GM19193 (cell line): ENCODE data around the gene TMEM50A.
A peak's percentile ranks its signal among the peaks of the same experiment; 100 is the strongest.

Source experiments
- POLR2A ChIP-seq: IDR thresholded peaks from 4 replicates; pipeline ENCODE4 v1.6.1; 2011; ENCODE audit not compliant: insufficient read depth, insufficient read length; ENCODE audit errors: extremely low read depth

The TMEM50A gene

DNA sequence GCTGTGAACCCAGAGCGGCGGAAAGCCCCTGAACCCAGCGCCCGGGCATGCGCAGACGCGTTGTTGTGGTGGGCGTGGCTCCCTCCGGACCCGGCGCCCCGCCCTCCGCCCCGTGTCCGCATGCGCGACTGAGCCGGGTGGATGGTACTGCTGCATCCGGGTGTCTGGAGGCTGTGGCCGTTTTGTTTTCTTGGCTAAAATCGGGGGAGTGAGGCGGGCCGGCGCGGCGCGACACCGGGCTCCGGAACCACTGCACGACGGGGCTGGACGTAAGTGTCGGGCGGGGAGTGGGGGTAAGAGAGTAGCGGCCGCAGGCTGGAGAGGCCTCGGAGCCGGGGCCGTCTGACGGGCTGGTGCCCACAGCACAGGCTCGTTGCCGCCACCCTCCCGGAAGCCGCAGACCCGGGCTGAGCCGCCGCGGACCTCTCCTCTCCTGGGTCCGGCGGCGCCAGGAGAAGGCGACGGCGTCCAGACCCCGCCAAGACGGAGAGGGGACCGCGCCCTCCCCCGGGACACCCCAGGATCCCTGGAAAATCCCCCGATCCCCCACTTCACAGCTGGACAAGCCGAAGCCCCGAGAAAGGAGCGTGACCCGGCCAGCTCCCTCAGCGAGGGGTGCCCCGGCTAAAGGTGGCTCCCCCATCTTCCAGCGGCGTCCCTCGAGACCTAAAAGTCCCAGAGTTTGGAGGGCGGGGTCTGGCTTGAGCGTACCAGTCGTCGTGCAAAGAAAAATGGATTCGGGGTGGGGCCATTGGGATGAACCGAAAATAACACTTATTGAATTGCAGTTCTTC lies at the start of gene TMEM50A:
TSS of gene TMEM50A (plus strand) at position 147 of the 794 bp plus-strand sequence. CDS start 2,153 bp downstream, outside the sequence.
- TF ChIP-seq POLR2A, result peak; percentile 68

DNA sequence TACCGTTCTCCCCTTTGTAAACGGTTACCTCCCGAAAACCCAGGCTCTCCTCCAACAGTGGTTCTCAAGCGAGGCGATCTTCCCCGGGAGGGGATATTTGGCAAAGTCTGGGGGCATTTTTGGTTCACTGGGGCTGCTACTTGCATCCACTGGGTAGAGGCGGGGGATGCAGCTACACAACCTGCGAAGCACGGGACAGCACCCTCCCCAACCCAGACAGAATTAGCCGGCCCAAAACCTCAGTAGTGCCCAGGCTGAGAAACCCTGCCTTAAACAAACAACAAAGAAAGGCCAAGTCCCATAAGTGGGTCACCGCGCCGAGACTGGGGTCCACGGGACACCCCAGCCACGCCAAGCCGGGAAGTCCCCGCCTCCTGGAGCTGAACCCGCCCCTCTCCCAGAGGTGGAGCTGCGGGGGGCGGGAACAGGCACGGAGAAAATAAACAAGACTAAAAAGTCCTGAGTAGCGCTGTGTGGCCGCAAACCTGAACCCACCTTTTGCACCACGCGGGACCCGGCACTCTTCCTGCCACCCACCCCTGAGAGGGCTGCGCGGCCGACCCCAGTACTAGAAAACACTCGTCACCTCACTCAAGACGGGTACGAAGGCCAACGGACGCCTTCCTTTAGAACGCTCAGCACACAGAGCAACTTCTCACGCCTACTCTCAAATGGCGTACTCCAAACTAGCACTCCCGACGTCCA lies 499 bp upstream of the TMEM50A start:
- TF ChIP-seq POLR2A, result peak; percentile 60

DNA sequence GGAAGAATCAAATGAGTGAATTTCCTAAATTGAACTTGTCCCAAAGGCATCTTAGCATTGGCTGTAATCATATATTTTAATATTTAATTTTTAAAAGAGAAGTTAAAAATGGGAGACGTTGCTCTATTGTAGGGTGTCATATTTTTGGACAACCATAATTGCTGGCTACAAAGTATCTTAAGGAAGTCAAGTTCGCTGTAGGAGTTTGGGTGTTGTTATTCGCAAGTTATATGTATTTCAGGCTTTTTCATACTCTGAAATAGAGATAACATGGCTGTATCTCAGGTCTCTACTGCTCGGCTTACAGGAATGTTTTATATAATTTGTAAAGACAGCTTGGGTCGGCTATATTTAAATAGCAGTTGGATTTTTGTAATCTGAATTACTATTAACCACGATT lies 852 bp downstream of the TMEM50A start:
- TF ChIP-seq POLR2A, result no peak

DNA sequence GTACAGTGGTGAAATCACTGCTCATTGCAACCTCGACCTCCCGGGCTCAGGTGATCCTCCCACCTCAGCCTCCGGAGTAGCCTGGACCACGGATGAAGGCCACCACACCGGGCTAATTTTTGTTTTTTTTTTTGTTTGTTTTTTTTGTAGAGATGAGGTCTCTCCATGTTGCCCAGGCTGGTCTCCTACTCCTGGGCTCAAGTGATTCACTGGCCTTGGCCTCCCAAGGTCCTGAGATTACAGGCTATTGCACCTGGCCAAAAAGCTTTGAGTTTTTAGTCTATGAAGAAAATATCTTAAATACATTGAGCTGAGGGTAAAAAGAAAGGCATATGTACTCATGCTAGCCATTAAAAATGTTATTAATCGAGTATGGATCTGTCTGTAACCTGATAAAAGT lies 3.6 kb downstream of the TMEM50A start:
- no peak for TF ChIP-seq POLR2A

DNA sequence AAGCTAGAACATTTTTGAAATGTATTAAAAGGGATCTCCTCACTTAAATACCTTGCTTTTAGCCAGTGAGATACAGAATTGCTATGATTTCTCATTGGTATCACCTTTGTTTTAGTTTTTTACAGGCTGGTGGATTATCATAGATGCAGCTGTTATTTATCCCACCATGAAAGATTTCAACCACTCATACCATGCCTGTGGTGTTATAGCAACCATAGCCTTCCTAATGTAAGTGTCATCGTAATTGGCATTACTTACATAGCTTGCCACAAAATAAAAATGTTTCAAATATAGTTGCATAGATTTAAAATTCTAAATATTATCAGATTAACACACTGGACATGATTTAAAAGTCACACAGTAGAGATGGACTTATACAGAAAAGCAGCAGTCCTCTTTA lies 4.7 kb downstream of the TMEM50A start:
- TF ChIP-seq POLR2A, result no peak

DNA sequence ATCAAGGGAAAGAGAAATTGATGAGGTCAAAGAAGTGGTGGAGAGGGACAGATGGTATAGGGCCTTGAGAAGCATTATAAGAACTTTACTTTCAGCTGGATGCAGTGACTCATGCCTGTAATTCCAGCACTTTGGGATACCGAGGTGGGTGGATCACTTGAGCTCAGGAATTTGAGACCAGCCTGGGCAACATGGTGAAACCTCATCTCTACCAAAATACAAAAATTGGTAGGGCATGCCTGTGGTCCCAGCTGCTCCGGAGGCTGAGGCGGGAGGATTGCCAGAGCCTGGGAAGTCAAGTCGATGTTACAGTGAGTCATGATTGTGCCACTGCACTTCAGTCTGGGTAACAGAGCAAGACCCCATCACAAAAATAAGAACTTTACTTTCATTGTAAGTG lies 5.7 kb downstream of the TMEM50A start:
- no peak for TF ChIP-seq POLR2A

DNA sequence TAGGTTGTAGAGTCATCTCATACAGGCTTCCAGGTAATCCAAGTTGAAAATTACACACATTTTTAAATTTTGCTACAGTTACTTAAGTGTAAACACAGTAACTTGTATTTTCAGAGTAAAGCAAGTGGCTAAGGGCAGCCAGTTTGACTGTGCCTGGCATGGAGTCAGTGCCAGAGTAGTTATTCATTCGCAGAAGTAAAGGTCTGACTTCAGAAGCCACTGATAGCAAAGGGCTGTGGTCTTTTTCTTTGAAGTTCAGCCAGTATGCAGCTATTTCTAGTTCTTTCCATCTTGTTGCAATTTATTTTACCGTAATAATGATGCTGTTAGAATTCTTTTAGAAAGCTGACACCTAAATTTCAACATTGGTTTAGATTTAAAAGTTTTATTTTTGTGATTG lies 9.4 kb downstream of the TMEM50A start:
- no peak for TF ChIP-seq POLR2A

DNA sequence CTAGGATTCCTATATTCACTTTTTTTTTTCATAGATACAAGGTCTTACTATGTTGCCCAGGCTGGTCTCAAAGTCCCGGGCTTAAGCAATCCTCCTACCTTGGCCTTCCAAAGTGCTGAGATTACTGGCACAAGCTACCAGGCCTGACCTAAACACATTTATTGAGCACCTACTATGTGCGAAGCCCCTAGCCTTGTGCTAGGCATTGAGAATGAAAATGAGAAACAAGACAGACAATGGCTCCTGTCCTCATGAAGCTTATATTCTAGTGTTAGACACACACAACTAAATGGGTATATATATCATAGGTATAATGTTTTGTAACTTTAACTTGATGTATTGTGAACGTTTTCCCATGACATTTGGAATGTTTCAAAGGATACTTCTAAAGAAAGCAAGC lies 11.5 kb downstream of the TMEM50A start:
- TF ChIP-seq POLR2A, result no peak

DNA sequence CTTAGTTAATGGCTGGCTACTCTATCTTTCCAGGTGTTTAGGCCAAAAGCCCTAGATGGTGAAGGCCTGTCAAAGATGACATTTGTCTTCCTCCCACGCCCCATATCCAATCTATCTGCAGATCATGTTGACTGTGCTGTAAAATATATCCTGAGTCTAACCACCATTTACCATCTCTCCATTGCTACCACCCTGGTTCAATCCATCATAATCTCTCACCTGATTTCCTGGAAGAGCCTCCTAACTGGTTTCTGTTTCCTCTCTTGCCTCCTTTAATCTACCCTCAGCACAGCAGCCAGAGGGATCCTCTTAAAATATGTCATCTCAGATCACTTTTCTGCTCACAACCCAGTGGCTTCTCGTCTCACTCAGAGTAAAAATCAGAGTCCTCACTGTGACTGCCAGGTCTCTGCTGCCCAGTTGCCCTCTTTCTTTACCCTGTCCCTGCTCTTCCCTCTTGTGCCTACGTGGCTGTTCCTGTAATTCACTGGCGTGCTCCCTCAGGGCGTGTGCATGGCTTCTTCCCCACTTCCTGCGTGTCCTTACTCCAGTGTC lies 17.8 kb downstream of the TMEM50A start:
- TF ChIP-seq POLR2A, result no peak

DNA sequence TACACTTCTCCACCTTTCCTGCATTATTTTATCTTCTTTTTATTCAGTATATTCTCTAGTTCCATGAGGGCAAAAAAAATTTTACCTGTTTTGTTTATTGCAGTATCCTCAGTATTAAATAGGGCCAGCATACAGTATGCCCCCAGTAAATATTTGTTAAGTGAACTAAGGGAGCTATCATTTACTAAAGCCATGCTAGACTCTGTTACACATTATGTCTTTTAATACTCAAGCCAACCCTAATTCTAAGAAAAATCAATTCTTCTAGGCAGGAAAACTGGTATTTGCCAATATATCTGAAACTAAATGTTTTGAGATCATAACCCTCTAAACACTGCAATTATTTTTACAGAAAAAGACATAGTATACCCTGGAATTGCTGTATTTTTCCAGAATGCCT lies 18.3 kb downstream of the TMEM50A start:
- TF ChIP-seq POLR2A, result no peak

DNA sequence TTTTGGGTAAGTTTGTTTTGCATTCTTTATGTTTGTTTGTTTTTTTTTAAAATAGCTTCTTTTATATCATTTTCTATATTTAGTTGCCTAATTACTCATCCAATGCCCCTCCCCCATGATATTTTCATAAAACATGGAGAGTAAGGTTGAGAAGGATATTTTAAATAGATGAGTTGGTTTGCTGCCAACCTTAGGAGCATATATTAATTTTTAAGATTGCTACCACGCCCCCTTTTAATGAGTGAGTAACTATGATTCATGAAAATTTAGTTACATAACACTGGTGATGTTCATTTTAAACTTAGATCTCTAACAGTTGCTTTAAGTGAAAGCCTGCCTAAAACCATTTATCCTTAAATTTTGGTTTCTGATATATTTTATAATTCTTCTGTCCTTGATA lies 18.7 kb downstream of the TMEM50A start:
- no peak for TF ChIP-seq POLR2A

DNA sequence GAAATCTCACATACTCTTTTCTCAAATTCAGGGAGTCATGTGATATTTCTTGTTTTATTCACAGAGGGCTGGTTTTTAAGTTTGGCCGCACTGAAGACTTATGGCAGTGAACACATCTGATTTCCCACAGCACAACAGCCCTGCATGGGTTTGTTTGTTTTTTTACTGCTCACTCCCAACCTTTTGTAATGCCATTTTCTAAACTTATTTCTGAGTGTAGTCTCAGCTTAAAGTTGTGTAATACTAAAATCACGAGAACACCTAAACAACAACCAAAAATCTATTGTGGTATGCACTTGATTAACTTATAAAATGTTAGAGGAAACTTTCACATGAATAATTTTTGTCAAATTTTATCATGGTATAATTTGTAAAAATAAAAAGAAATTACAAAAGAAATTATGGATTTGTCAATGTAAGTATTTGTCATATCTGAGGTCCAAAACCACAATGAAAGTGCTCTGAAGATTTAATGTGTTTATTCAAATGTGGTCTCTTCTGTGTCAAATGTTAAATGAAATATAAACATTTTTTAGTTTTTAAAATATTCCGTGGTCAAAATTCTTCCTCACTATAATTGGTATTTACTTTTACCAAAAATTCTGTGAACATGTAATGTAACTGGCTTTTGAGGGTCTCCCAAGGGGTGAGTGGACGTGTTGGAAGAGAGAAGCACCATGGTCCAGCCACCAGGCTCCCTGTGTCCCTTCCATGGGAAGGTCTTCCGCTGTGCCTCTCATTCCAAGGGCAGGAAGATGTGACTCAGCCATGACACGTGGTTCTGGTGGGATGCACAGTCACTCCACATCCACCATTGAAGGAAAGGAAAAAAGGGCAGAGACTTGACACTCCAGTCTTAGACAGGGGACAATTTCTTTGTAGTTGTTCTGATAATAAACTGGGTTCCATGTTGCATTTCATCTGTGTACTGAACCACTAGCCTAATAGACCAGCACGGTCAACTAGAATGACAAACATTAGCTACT lies 22.8 kb downstream of the TMEM50A start:
- TF ChIP-seq POLR2A, result no peak

DNA sequence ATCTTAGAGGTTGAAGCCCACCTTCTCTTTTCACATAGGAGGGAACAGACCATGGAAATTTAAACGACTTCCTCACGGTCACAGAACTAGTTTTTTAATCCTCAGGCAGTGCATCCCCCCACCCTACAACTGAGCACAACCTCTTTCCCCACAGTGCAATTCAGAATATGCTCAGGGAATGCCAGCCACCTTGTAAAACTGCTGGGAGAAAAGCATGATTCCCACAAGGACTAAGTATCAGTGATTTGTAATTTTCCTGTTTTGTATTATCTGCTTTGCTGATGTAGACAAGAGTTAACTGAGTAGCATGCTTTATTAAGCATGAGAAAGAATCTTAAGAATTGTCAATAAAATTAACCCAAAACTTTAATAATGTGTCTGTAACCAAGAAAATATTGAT lies 23.8 kb downstream of the TMEM50A start:
- TF ChIP-seq POLR2A, result no peak

DNA sequence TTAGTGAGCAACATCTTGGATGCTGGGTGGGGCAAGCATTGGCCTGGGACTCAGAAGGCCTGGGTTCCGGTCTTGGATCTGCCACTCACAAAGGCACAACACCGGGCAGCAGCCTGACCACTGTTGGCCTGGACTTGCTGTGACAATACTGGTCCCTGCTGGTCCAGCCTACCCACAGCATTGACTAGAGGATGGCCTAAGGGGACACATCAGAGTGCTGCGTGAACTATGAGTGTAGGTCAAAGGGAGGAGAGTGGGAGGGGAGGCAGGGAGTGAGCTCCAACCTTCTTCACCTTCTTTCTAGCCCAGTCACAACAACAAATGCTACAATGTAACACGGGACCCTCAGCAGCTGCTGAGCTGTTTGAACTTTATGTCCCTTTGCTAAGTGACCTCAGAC lies 31.1 kb downstream of the TMEM50A start:
- no peak for TF ChIP-seq POLR2A

DNA sequence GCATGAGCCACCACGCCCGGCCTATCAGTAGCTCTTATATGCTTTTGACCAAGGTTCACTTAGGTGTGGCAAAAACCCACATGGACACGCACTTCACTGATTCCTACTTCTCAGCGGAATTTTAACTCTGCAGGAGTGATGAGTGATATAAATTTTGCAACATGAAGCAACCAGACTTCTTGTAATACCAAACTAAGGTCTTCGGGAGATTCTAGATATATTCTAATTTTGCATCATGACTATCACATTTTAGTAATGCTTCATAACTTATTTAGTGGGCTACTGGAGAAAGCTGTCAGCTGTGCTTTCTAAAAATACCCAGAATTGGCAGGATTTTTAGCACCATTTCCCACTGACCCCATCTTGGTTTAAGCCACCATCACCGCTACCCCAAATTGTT lies 54.7 kb downstream of the TMEM50A start:
- no peak for TF ChIP-seq POLR2A
